A549 (cell line): ENCODE data around the gene PLD4.

Experiments
- CBX2 ChIP-seq: fragments of 200-600 bp; sonication (generic); IDR thresholded peaks from 2 replicates; pipeline ENCODE4 v1.6.1; 2016; ENCODE audit warnings: low read depth, mild to moderate bottlenecking, borderline replicate concordance
- CTCF ChIP-seq: fragments of >200 bp; sonication (Bioruptor Twin); formaldehyde crosslinking; IDR thresholded peaks from 3 replicates; pipeline ENCODE4 v1.5.1; 2016
- ELK1 ChIP-seq: fragments of 150-350 bp; IDR thresholded peaks from 2 replicates; pipeline ENCODE4 v1.6.1; 2014; ENCODE audit warnings: low read depth, mild to moderate bottlenecking, low read length
- EP300 ChIP-seq, 2 experiments: fragments of >200 bp; sonication (Bioruptor Twin); formaldehyde crosslinking; IDR thresholded peaks; 2 replicates in 1 of 2; 3 replicates in 1 of 2; pipeline ENCODE4 v1.6.1; 2016 to 2017
- FOSL2 ChIP-seq, 2 experiments: fragments of 450-650 bp in 1 of 2; fragments of >200 bp in 1 of 2; sonication (Bioruptor Twin) in 1 of 2; formaldehyde crosslinking; IDR thresholded peaks; 2 replicates each; pipeline versions ENCODE4 v1.5.0 to v1.6.1; 2016 to 2020; ENCODE audit warnings: mild to moderate bottlenecking in 1 of 2, moderate library complexity in 1 of 2
- FOXS1 ChIP-seq: fragments of 250-450 bp; sonication (Bioruptor Pico); IDR thresholded peaks from 2 replicates; pipeline ENCODE4 v1.5.0; 2020; ENCODE audit warnings: mild to moderate bottlenecking, moderate library complexity
- MYC ChIP-seq: IDR thresholded peaks from 2 replicates; pipeline ENCODE4 v1.6.1; 2012; ENCODE audit warnings: mild to moderate bottlenecking, inconsistent platforms, low read length, improper control_type of control experiment, borderline replicate concordance
- POLR2A ChIP-seq: IDR thresholded peaks from 2 replicates; pipeline ENCODE4 v1.6.1; 2012; ENCODE audit warnings: mild to moderate bottlenecking, low read length
- SMC3 ChIP-seq: fragments of >200 bp; sonication (Bioruptor Twin); formaldehyde crosslinking; IDR thresholded peaks from 3 replicates; pipeline ENCODE4 v1.6.1; 2018; ENCODE audit warnings: inconsistent platforms

GRCh38 chr14:104885973-104886689 is 38.5 kb upstream of the PLD4 start:
- TF ChIP-seq EP300 (IDR thresholded peaks at IDR 0.05) (no peak), POLR2A (no peak), CBX2 (no peak), CTCF (no peak), FOXS1 (CRISPR knock-in tag) (no peak), SMC3 (no peak), FOSL2 (IDR thresholded peaks at IDR 0.05) (no peak), FOSL2 (CRISPR knock-in tag; IDR thresholded peaks at IDR 0.05) (no peak), MYC (no peak), ELK1 (no peak)
